ENCODE measurements around the gene PATJ.

DNA sequence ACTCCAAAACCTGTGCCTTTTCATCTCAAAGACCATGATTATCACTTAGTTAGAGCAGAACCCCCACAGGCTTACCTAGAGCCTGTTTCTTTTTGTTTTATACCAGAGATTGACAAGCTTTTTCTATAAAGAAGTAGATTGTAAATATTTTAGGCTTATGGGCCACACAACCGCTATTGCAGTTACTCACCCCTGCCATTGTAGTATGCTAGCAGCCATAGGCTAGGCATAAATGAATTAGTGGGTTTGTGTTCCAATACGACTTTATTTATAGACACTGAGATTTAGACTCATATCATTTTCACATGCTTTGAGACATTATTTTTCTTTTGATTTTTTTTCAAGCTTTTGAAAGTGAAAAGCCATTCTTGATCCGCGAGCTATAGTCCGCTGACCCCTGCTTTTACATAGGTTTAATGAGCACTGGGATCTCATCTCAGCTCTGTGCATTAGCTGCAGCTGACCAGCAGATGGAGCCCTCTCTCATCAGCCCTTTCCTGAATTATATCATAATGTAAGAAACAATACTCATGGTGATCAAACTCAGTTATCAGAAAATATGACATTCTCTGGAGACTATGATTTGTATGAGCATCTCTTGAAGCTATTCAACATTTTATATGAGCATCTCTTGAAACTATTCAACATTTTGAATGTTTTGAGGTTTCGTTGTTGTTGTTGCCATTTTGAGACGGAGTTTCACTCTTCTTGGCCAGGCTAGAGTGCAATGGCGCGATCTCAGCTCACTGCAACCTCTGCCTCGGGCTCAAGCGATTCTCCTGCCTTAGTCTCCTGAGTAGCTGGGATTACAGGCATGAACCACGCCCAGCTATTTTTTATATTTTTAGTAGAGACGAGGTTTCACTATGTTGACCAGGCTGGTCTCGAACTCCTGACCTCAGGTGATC lies 340.4 kb downstream of the PATJ start:
- no peak for TF ChIP-seq POLR2A (IDR thresholded peaks at IDR 0.05; ENCODE audit: low read depth)
- TF ChIP-seq, protein P1, sequence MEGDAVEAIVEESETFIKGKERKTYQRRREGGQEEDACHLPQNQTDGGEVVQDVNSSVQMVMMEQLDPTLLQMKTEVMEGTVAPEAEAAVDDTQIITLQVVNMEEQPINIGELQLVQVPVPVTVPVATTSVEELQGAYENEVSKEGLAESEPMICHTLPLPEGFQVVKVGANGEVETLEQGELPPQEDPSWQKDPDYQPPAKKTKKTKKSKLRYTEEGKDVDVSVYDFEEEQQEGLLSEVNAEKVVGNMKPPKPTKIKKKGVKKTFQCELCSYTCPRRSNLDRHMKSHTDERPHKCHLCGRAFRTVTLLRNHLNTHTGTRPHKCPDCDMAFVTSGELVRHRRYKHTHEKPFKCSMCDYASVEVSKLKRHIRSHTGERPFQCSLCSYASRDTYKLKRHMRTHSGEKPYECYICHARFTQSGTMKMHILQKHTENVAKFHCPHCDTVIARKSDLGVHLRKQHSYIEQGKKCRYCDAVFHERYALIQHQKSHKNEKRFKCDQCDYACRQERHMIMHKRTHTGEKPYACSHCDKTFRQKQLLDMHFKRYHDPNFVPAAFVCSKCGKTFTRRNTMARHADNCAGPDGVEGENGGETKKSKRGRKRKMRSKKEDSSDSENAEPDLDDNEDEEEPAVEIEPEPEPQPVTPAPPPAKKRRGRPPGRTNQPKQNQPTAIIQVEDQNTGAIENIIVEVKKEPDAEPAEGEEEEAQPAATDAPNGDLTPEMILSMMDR (IDR thresholded peaks at IDR 0.05): peak; percentile 77 to 87 (median 79)
- no peak for TF ChIP-seq POLR2AphosphoS5 (IDR thresholded peaks at IDR 0.05)

Measured in esophagus muscularis mucosa (tissue), 3 donors.